HG03066 (cell line): ENCODE results near the gene CTTN.

Experiments
- ATAC-seq: cut with Tn5 transposase; IDR thresholded peaks from one replicate; pipeline ENCODE4 v1.9.1; 2021; ENCODE audit warnings: low read depth; ENCODE audit not compliant: unreplicated experiment

CTTN gene

DNA sequence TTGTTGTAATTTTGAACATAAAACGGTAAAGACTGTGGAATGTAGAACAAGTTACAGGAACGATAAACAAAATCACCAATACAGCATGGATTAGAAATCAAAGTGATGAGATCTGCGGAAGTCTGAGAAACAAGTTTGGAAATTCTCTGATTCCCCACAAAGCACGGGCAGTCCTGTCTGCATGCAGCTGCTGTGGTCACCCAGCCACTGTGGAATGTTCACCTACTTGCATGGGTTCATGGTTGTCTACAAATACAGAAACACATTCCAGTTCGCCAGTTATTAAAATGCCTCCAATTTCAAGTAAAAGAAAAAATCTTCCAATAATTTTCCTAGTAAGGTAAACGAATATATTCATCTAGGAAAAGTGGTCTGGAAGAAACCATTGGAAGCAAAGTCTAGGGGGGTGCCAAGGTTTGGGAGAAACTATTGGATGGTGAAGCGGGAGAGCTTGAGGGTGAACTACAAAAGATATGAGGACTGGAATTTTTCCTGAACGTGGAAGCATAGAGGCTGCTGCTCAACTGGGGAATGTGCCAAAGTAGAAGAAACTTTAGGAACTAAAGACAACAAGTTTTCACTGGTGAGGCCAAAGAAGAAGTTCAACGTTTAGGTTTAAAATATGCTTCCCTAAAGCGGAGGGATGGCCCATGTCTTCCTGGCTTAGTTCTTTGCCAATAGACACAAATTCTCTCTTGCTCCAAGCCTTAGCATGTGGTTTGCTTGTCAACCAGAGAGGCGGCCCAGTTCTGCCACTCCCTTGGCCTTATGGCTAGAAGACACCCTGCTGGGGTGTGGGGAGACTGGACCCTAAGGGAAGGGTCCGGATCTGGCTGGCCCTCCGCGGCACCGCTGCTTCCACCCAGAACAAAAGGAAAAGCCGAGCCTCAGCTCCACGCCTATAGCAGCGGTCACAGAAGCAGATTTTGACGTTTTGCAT, 70.2 kb downstream of the CTTN start:
- no peak for ATAC-seq

DNA sequence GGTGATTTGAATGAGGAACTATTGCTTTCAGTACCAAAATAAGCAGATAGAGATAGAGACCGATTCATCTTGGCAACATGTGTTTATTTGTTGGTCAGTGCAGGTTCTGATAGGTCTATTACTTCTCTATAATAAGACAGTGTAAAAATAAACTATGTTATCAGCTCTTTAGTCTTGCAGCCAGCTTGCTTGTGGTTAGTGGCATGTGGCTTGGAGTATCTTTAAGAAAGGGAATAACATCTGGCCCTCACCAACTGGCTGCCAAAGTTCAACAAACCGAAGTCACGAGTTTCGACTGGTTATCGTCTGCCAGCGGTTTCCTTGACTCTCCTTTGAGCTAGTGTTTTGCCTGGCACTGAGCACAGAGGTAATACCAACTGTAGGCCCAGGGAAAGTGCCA, 71.8 kb downstream of the CTTN start:
- ATAC-seq = no peak

DNA sequence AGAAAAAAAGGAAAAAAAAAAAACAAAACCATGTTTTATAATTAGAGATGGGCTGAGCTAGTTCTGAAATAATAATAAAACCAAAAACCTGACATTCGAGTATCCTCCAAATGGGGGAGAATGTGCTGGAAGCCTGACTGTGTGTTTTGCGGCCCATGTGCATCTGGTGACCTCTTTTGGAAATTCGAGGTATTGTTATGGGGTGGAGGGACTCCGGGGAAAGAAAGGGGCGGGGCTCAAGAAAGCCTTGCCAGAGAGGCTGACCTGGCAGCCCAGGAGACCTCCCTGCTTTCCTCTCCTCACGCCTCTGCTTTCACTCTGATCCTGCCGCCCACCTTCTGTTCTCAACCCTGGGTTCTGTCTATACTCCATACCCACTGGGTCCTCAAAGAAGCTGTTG, 72.9 kb downstream of the CTTN start:
- ATAC-seq = no peak

DNA sequence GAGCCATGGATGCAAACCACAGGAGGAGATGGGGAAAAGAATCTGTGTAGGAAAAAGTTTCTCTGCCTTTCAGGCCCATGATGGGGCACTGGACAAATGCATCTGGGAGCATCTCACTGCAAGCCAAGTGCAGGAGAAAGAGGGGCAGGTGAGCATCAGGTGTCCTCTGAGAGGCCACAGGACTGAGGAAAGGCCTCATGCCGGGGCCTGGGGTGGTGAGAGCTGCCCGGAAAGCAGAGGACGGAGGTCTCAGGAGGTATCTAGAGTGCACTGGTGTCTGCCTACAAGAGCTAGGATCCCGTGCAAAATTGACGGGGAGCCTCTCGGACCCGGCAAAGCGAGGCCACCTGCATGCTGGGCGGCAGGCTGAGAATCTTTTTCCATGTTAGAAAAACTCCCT, 73.9 kb downstream of the CTTN start:
- no peak for ATAC-seq

DNA sequence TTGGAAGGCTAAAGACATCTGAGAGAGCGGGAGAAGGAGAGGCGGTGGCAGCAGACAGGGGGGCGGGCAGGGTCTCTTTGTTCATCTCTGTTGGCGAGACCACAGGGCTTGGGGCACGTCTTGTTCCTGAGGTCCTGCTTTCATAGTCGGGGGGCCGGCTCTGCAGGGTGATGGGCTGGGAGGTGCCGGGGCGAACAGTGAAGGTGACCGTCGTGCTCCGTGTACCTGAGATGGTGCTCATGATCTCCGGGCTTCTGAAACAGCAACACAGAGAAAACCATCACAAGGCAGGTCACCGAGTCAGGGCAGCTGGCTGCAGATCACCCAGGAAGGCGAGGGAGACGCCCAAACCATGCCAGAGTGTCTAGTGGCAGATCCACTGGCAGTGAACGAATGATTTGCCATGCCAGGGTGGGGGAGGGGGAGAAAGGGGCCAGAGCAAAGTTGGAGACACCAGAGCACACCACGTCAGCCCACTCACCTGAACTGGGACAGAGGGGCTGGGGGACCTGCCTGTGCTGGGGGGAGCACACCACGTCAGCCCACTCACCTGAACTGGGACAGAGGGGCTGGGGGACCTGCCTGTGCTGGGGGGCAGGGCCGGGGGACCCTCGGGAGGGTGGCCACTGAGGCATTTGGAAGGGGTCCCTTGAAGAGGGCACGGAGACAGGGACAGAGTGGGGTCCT, 75.0 kb downstream of the CTTN start:
- no peak for ATAC-seq

DNA sequence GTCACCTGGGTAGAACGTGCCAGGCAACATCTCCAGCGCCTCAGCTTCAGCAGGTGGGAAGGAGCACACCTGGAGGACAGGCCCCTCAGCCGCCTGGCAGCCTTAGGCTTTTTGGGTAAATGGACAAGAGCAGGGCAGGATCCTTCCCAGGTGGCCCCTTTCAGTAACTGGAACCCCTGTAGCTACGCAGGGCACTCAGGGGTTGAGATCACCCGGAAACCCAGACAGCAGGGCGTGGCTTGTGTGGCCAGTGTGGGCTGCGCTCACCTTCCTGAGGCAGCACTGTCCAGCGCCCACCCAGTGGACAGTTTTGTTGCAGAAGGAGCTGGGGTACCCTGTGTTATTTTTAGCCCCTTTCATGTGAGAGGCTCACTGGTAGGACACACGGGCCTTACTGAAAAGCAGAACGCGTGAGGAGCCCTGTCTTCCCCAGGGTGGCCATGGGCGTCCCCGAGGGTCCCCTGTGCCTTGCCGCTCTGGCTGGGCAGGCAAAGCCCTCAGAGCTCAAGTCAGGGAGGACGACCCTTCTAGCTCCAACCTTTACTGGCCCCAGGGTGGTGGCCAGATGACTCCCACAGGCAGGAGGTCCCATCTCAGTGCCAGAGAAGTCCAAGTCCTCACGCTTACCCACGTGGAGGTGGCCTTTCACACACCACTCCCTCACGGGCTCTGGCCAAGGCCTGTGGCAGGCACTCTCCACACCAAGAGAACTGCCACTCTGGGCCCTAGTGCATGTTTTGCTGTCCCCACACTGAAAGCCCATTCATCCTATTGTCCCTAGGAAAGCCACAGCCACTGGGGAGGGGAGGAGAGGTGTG, 75.8 kb downstream of the CTTN start:
- no peak for ATAC-seq

DNA sequence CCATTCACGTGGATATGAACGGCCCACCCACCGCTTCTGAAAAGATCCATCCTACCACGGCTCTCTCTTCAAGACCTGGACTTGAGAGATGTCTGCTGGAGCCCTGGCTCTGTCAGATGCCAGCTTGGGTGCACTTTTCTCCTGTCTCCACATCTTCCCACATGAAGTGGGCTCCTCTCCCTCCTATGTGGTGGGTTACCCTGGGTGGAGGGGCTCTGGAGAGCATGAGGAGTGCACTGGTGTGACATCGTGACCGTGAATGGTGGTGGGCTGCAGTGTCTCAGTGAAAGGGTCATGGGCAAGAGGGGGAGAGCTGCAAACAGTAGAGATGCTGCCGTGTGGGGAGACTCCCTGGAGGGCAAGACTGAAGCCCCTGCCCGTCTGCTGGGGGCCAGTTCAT, 76.4 kb downstream of the CTTN start:
- ATAC-seq = no peak

DNA sequence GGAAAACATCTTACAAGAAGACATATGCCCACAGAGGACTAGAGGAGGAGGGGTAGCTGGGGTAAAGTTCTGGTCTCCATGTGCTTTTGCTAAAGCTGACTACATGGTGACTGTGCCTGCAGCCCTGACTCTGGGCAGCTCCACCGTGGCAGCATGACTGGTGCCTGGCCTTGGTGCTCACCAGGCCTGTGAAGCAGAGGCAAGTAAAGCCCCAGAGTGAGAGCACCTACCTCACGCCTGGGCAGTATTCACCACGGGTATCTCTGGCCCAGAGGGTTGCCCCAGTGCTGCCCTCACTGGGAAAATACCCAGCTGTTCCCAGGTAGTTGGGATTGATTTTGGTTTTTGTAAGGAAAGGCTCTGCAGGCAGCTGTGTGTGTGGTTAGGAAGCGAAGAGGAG, 78.3 kb downstream of the CTTN start:
- no peak for ATAC-seq

DNA sequence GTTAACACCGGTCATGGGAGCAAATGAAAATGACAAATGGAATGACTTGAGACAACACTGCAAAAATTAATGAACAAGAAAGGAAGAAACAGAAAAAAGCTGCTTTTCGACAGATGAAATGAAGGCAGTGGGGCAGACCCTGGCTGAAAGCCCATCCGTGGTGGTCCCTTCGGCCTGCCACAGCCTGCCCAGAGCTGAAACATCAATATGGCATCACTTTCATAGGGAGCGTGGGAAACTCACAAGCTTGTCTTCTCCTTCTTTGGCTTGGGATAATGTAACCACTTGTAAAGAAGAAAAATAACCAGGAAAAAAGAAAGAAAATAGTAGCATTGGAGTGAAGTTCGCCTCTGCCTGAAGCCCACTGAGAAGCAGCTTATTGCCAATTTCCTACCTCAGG, 78.8 kb downstream of the CTTN start:
- ATAC-seq = no peak

DNA sequence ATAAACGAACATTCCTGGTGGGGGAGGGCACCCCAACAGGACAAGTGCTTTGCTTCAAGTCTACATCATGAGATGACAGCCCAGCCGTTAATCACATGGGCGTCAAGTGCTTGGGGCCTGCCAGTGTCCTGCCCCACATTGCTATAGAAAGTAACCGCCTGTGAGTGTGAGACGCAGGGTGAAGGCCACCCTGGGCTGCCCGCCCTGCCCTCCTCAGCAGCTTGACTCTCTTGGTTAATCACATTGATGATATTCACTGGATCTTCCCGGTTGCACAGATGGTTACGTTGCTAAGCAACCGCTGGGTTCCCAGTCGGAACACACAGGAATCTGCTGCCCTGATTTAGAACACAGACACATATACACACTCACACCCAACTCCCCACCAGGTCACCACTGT, 79.3 kb downstream of the CTTN start:
- ATAC-seq = no peak

DNA sequence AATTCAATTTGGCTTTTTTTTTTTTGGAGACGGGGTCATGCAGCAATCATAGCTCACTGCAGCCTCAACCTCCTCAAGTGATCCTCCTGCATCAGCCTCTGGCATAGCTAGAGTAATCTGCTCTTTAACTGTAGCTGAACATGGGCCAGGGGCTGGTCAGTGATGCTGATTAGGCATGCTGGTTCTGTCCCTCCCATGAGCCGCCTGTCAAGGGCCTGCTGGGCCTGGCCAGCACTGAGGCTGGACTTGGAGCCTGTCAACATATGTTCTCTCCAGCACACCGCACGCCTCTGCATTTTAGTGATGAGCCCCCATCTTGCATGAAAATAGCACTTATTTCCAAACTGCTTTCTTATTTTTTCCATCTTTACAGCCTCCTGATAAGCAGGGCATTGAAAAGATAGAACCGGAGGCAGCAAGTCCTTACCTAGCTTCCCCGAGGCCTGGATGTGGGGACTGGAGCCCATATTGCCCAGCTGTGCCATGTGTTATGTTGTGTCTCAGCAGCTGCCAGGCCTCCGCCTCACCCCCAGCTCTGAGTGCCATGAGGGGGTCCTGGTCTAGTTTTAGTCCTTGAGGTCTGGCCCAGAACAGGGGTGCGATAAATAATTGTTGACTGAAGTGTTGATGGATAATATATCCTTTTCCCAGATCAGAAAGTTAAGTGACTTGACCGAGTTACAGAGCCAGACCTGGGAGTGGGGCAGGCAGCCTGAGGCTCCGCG, 80.0 kb downstream of the CTTN start:
- no peak for ATAC-seq

DNA sequence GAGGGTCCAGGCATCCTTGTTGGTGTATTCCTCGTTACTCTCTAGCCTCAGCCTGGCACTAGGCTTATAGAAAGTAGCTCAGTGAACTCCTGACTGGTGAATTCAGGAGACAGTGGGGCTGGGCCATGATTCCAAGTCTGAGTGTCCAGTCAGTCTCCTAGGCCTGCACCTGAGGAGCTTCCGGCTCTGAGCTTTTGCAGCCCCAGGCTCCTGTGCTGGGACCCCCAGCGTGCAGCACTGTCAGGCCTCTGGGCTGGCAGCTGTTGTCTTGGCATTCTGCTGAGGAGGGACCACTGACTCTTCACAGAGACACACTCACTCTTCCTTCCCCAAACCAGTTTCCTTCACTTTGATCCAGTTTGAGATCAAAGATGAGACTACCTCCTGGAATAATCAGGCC, 82.4 kb downstream of the CTTN start:
- ATAC-seq = no peak

DNA sequence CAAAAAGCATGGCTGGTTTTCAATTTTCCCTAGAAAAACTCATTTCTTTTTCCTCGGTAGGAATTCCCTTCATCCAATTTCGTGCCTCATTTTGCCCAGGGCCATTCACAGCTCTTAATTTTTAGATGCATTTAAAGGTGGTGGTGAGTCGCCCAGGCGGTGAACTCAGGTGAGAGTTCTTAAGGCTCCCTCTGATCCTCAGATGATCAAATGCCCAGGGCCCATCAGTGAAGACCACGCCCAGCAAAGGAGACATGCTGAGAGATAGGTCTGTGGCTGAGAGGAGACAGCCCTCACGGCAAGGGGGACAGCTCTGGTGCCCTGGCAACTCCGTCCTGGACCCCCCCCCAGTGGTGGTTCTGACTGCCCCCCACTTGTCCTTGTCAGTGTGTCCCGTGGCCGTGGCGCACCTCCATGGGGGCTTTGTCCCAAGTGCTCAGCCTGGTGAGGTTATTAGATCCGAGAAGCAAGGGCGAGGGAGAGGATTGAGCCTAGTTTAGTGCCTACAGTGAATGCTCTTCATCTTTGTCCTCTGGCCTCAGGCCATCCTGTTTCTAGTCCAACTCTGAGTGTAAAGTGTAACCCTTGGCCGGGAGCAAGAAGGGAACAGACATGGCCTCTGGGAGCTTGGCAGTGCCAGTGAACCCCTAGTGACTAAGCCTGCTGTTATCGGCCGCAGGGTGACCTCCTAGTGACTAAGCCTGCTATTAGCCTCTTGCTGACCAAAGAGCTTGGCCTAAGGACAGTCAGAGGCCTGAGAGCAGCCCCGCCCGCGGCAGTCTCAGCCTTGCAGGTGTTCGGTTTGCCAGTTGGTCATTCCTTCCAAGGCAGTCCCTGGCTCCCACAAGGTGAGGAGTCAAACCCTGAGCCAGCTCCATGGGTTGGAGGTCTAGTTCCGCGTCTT, 83.5 kb downstream of the CTTN start:
- no peak for ATAC-seq

DNA sequence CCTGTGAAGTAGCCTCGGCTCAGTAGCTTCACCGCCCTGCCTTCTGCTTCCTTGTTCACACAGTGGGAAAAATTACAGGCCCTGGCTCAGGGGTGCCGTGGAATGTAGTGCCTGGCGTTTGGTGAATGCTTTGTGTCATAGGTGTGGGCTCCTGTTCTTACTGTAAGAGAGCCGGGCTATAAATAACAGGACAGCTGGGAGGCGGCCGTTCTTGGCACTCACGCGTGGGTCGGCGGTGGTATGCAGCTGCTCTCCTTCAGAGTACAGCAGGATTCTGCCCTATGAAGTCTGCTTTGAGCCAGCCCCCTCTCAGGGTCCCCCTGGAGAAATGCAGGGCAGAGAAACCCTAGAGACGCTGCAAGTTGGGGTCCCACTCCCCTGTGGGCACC, 84.2 kb downstream of the CTTN start:
- no peak for ATAC-seq

DNA sequence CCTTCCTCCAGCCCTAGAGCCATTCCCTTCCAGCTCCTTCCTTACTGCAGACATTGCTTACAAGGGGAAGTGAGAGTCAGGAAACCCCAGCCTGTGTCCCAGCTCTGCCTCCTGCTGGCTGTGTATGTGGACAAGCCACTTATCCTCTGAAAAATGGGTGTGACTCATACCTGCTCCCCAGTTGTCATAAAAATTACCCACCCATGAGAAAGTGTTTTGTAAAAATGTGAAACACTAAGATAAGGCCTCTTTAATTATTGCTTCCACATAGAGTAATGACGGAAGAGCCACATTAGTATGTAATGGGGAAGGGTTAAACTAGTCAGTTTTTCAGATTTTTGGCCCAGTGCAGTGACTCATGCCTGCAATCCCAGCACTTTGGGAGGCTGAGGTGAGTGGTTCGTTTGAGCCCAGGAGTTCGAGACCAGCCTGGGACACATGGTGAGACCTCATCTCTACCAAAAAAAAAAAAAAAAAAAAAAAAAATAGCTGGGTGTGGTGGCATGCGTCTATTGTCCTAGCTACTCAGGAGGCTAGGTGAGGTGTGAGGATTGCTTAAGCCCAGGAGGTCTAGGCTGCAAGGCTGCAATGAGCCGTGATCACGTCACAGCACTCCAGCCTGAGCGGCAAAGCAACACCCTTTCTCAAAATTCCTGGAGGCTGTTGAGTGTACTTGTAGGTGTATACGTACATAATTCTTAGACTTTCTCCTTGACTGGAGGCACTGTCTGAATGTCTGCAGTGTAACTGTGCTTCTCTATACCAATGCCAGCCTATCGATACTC, 84.9 kb downstream of the CTTN start:
- ATAC-seq = no peak

DNA sequence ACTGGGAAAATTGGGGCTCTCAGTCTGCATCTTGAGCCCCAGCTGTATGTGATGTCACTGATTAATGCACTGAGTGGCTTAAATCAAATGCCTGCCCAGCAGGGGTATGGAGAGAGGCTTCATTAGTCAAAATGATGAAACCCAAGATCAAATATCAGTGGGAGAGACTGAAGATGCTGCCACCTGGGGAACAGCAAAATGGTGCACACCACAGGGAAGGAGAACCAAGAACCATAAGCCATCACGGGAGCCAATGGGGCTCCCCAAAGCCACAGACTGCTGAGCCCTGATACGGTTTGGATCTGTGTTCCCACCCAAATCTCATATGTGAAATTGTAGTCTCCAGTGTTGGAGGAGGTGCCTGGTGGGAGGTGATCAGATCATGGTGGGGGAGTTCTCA, 85.6 kb downstream of the CTTN start:
- no peak for ATAC-seq

DNA sequence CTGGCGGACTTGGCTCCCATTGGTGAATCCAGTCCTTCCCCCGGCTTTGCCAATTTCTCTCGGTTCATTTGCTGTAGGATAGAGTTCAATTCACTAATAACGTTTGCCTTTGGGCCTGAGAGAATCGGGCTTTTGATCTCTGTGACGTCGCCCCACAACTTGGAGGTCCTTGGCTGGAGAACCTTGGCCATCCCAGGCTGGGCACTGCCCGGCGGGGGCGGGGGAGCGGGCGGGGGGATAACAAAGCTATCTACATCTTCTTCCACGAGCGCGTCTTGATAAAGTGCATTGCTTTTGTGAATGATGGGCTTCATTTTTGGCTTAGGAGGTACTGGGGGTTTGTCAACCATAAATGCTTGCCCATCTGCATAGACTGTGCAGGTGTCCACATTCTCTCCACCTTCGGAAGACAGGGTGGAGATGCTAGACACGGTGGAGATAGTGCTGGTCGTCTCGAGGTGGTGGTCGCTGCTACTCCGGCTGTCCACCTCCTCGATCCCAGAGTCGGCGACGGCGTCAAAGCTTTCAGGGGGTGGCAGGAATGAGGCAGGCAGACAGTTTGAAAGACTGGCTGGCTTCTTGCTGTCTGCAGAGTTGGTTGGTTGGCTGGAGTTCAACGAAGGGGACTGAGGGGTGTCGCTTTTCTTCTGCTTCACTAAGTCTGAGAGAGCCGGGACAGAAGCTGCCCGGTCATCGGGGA, 87.1 kb downstream of the CTTN start:
- no peak for ATAC-seq

DNA sequence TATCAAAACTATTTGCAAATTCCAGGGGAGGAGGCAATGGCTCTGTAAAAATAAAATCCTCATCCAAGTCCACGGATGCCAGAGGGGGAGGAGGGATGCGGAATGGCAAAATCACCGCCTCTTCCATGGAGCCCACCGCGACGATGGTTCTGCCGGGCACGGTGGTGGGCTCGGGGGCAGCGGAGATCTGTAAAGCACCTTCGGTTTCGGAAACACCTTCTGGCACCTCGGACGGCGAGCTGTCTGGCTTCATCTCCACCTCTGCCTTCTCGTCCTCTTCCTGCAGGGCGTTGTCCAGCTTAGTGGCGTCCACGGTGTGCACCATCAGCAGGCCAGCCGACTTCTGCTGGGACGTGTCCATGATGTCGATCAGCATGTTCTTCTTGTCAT, 87.7 kb downstream of the CTTN start:
- no peak for ATAC-seq
